Left hindlimb (tissue), 1 donor: ENCODE measurements around the gene B3GNT4.
"Not testable (repeated sequence)": the region's sequence is repeated elsewhere in the genome, so short reads cannot be mapped to it uniquely, and the experiment has no call there.

Source experiments
- DNase-seq: peaks from one replicate; pipeline ENCODE4 v3.0.0-alpha.2; 2018

The B3GNT4 gene

DNA sequence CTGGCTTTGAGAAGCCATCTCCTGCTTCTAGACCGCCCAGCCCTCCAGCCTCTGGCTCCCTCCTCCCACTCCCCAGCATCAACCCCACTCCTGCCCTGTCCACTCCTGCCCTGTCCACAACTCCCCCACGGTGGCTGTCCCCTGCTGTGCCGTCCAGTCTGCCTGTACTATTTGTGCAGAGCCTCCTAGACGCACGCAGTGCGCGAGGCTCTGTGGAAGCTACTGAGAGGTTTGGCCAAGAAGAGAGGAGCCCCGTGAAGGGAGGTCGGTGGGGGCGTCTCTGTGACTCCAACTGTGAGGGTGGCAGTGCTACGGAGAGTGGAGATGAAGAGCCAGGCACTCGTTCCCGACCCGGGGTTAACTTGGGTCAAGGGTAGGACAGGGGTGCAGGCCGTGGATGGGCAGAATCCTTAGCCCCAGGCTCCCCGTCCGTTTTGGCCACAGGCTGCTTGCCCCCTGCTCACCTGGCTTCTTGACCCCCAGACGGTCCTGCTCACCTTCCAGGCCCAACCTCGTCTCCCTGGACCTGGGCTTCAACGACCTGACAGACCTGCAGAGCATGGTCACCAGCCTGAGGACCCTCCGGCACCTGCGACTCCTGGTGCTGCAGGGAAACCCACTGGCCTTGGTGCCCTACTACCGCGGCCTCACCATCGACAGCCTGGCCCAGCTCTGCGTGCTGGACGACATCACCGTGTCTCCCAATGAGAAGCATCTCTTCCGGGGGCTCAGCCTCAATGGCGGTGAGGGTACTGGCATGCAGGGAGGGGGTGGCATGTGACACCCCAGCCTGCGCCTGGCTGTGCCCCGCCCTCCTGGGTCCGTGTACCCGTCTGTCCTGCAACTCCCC, 13.7 kb upstream of the B3GNT4 start:
- DNase-seq = no peak

DNA sequence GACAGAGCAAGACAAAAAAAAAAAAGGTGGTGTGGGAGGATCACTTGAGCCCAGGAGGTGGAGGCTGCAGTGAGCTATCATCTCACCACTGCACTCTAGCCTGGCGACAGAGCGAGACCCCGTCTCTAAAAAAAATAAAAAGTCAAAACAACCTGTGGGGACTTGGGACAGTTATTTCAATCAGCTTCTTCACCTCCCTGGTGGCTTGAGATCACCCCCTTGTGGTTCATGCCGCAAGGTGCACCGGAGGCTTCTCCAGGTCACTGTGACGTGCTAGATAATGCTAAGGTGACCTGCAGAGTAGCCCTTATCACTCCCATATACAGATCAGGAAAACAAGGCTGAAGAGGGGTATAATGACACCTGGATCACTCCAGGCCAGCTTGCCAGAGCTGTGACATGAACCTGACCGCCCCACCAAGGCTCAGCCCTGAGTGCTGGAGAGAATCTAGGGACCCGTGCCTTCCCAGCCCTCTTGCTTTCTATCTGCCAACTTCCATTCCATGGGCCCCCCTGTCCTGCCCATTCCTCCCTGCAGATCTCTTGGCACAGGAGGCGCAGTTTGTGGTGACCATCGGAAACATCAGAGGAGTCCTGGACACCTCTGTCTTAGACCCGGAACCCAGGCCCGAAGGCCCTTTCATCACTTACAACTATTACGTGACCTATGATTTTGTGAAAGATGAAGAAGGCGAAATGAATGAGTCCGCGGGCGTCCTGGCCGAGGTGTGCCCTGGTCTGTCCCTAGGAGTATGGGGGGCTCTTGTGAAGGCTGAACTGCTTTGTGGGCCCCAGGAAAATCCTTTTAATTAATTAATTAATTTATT, 12.5 kb upstream of the B3GNT4 start:
- DNase-seq = no peak

DNA sequence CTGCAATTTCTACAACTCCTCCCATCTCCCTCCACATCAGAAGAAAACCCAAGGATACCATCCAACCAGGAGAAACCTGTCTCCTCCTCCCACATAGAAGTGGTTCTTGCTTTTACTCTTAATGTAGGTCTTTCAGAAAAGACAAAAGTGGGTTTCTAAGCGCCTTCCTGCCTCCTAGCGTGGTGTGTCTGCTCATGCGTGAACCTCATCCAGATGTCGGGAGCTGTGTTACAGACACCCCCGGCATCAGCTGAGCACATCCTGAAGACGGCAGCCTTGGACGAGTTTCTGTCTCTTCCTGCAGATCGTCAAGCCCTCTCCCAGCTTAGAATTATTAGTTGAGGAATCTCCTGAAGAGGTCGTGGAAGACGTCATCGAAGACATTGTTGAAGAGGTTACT, 11.1 kb upstream of the B3GNT4 start:
- DNase-seq = no peak

DNA sequence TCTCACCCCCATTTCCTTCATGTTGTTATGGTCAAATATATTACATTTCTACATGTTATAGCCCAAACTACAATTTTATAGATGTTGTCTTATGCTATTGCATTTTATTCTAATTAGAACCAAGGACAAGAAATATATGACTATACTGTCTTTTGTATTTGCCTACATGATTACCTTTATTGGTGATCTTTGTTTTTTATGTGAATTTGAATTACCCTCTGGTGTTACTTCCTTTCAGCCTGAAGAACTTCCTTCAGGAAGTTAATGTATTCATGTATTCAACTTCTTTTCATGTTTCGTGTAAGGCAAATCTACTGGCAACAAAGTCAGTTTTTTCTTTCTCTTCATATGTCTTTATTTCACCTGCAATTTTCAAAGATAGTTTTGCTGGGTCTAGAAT, 8.7 kb upstream of the B3GNT4 start:
- no peak for DNase-seq

DNA sequence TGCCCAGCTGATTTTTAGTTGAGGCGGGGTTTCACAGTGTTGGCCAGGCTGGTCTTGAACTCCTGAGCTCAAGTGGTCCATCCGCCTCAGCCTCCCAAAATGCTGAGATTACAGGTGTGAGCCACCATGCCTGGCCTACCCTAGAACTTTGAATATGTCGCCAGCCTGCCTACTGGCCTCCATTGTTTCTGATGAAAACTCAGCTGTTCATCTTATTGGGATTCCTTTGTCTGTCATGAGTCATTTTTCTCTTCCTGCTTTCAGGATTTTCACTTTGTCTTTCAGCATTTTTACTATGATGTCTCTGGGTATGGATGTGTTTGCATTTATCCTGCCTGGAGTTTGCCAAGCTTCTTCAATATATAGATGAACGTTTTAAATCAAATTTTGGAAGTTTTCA, 8.1 kb upstream of the B3GNT4 start:
- no peak for DNase-seq

DNA sequence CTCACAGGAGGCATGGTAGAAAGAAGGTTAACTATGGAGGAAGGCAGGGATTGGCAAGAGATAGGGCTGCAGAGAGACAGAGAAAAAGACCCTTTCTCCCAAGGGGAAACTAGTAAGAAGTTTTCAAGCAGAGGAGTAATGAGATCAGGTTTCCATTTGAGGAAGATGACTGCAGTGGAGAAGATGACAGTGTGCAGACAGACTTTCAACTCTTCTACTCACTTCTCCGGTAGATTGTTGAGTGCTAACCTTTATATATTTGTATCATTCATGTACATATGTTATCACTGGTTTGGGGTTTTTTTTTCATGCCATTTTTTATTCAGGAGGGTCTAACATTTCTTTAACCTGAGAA, 5.9 kb upstream of the B3GNT4 start:
- DNase-seq = no peak

DNA sequence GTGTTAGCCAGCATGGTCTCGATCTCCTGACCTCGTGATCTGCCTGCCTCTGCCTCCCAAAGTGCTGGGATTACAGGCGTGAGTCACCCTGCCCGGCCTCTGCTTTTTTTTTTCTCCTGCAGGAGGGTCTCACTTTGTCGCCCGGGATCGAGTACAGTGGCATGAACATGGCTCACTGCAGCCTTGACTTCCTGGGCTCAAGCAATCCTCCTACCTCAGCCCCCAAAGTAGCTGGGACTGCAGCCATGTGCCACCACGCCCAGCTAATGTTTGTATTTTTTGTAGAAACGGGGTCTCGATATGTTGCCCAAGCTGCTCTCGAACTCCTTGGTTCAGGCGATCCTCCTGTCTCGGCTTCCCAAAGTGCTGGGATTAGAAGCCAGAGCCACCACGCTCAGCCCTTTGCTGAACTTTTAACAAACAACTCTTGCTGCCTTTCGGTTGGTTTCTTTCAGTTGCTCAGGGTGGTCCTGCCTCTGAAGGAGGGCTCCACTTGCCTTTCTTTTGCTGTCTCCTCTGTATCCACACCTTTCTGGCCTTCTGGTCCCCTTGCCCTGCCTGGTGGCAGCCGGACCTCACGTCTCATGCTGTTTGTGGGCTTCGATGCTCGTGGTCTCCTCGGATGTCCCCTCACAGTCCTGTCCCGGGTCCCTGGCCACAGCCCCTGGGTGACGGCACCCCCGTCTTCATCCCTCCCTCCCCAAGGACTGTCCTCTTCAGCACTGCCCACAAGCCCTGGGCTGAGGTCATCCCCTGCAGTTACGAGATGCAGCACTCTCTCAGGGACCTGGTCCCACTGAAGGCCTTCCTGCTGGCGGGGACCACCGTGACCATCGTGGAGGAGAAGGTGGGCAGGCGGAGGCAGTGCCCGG, 3.8 kb upstream of the B3GNT4 start:
- no peak for DNase-seq

DNA sequence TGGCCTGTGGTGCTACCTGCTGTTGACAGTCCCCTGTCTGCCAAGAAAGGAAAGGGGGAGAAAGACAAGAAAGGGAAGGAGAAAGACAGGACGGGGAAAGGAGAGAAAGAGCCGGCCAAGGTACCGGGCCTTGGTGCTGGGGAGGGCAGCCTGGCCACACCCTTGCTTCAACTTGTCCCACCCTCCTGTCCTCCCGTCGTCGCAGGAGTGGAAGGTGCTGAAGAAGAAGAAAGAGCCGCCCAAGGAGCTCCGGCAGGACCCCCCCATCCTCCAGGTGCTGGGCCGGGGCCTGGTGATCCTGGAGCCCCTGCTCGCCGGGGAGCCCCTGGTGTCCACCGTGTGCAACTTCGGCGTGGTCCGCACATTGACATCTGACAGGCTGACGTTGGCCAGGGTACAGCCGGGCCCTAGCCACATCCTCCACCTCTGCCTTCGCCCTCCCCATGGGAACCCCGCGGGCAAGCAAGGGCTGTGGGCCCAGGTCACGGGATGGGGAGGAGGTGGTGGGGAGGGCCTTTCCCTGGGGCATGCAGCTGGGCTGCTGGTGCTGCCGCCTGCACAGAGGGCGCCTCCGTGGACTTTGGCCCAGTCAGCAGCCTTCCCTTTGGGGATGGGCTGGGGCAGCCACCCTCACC, 2.9 kb upstream of the B3GNT4 start:
- DNase-seq = no peak

DNA sequence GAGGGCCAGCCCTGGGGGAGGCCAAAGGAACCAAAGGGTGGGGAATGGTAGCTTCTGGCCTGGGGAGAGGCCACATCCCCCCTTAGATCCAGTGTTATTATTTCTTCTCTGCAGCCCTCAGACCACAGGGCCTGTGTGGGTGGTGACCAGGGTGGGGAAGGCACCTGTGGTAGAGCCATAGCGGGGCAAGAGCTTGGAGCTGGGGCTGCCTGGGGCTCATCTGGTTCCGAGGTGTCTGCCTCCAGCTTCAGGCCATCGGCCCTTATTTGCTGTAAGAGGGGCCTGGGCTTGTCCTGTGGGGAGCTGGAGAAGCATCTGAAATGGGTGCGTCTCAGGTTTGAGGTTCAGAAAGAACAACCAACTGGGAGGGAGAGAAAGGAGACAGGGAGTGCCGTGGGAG, 2.1 kb upstream of the B3GNT4 start:
- no peak for DNase-seq

DNA sequence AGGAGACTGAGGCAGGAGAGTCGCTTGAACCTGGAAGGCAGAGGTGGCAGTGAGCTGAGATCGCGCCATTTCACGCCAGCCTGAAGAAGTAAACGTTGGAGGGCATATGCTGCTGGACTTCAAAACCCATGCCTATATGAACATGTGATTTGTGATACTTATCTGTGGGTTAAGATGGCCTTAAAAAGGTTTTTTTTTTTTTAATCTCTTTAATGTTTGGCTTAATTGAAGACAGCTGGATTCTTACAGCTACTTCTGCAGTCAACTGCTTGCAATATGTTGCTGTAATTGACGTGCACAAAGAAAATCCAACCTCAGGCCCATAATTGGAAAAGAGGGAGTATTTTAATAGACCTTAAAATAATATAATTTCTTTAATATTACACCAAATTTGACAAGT, 1.5 kb upstream of the B3GNT4 start:
- no peak for DNase-seq

DNA sequence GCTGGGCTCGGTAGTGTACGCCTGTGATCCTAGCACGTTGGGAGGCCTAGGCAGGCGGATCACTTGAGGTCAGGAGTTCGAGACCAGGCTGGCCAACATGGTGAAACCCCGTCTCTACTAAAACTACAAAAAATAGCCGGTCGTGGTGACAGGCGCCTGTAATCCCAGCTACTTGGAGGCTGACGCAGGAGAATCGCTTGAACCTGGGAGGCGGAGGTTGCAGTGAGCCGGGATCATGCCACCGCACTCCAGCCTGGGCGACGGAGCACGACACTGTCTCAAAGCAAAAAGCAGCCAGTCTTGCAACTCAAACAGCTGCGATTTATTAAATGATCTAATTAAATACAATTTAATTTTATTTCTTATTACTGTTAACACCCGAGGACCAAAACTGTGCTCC, 698 bp upstream of the B3GNT4 start:
- DNase-seq = not testable (repeated sequence)

DNA sequence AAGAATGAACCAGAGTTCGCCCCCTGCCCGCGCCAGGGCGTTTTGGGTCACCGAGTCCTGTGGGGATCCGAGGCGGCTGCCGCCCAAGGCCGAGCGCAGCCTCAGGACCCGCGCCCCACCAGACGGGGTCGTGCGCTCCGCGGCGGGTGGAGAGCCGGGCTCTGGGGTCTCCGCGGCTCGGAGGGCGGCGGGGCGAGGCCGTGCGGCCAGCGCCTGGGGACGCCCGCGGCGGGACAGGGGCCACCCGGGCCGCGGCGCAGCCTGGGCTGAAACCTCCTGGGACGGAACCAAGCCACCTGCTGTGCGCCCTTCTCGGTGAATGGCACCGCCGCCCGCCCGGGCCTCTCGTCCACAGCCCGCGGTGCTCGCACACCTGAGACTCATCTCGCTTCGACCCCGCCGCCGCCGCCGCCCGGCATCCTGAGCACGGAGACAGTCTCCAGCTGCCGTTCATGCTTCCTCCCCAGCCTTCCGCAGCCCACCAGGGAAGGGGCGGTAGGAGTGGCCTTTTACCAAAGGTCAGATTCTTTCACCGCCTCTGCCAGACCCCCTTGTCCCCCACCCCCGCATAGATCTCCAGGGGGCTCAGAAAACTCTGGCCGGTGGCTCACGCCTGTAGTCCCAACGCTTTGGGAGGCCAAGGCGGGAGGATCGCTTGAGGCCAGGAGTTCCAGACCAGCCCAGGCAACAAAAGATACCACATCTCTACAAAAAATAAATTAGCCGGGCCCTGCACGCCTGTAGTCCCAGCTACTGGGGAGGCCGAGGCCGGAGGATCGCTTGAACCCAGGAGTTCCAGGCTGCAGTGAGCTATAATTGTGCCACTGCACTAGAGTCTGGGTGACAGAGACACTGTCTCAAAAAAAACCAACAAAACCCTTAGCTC, 901 bp downstream of the B3GNT4 start:
- no peak for DNase-seq

DNA sequence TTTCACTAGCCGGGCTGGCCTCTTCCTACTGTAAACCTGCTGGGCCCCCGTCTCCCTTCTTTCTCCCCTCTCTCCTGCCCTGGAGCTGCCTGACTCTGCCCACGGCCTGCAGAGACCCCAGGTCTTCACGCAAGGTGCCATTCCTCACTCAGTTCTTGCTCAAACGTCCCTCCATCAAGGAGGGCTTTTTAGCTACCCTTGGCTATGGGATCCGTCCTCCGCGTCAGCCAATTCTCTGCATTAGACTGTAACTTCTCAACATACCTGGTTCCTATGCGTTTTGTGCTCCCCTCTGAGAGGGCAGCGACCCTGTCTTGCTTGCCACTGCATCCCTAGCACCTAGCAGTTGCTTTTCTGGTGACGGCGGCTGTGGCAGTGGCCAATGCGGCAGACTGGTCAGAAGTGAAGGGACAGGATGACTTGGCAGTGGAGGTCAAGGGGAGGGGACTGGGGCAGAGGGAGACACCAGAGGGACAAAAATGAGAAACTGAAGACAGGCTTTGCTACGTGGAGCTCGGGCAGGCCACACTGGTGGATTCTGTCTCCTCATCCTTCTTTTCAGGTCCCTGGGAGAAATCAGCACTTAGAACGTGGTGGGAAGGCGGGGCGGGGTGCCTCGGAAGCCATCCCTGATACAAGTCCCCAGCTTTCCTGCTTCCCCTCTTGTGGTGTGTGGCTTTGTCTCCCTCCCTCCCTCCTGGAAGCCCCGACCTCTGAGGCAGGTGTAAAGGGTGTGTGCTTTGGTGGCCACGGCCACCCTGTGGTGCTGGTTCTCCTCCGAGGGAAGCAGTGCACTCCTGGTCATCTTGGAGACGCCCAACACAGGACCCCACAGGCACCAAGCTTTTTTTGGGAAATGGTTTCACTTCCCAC, 1.8 kb downstream of the B3GNT4 start:
- no peak for DNase-seq

DNA sequence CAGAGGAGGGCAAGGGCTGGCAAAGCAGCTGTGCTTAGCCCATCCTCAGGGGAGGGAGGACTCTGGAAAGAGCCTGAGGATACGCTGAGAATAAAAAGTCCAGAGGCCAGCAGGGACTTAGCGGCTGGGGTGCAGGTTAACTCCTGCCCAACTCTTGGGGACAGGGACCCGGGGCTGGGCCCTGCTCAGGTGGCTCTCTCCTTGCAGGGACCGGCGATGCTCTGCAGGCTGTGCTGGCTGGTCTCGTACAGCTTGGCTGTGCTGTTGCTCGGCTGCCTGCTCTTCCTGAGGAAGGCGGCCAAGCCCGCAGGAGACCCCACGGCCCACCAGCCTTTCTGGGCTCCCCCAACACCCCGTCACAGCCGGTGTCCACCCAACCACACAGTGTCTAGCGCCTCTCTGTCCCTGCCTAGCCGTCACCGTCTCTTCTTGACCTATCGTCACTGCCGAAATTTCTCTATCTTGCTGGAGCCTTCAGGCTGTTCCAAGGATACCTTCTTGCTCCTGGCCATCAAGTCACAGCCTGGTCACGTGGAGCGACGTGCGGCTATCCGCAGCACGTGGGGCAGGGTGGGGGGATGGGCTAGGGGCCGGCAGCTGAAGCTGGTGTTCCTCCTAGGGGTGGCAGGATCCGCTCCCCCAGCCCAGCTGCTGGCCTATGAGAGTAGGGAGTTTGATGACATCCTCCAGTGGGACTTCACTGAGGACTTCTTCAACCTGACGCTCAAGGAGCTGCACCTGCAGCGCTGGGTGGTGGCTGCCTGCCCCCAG, 2.8 kb downstream of the B3GNT4 start:
- DNase-seq = no peak

DNA sequence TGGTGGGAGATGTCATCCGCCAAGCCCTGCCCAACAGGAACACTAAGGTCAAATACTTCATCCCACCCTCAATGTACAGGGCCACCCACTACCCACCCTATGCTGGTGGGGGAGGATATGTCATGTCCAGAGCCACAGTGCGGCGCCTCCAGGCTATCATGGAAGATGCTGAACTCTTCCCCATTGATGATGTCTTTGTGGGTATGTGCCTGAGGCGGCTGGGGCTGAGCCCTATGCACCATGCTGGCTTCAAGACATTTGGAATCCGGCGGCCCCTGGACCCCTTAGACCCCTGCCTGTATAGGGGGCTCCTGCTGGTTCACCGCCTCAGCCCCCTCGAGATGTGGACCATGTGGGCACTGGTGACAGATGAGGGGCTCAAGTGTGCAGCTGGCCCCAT, 3.5 kb downstream of the B3GNT4 start:
- DNase-seq = no peak

DNA sequence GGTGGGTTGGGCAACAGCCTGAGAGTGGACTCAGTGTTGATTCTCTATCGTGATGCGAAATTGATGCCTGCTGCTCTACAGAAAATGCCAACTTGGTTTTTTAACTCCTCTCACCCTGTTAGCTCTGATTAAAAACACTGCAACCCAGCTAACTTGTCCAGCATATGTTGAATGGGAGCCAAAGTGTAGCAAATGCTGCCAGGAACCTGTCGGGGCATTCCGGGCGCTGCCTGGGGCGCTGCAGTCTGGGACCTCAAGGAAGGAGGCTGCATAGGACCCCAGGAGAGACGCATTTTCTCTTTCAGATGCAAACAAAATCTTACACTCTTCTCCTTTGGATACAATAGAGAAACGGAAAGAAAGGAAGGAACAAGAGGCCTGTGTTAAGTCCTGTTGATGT, 3.9 kb downstream of the B3GNT4 start:
- no peak for DNase-seq

DNA sequence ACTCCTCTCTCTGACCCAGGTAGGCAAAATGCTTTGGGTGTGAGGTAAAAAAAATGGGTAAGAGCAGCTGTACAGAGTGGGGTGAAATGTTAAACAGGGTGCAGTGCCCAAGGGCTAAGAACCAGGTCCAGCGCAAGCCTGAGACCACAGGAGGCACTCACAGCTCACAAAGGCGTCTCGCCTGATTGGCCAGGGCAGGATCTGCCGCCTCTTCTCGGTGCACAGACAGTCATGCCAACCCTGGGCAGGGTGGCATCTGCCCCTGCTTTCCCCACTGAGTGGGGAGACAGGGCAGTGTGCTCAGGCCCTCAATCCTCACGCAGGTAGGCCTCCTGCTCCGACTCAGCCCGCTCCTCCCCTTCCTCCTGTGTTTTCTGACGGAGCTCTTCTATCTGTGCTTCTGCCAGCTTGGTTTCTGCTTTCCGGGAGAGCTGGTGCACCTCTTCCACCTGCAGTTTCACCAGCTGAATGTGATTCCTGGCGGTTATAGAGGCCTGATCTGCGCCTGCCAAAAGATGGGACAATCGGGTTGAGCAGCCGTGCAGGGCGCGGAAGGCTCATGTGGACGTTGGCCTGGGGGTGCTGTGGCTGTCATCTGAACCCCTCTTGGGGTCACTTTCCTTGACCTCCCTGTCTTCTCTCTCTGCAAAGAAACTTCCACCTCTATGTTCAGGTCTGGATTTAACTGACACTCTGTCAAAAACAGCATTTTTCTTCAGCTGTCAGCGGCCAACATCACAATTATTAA, 4.7 kb downstream of the B3GNT4 start:
- no peak for DNase-seq

DNA sequence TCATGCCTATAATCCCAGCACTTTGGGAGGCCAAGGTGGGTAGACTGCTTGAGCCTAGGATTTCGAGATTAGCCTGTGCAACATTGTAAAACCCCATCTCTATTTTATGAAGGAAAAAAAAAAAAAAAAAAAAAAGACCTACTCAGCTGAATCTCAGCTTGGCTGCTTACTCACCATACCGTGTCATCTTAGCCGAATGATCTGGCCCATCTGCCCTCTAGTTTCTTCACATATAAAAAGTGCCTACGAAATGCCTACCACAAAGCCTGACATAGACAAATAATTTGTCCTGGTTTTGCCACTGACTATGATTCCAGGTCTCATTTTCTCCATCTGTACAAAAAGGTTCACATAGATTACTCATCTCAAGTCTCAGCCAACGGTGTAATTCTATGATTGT, 12.3 kb downstream of the B3GNT4 start:
- DNase-seq = no peak

DNA sequence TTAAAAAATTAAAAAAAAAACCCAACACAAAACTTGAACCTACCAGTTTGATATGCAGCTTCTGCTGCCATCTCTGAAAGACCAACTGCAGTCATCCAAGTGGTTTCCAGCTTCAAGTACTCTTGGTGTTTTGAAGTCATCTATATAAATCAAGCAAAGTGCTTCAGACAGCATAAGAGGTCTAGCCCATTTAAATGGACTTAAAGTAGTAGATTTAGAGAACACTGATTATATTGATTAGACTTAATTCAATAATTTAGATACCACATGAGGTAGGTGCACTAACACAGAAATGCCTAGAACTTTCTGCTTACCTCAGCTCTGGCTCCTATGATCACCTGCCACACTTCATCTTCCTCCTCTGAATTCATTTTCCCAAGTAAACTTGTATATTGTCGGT, 12.9 kb downstream of the B3GNT4 start:
- DNase-seq = no peak
